HG02759 (cell line): ENCODE measurements around the gene C7orf57.
"Not testable (repeated sequence)": the region's sequence is repeated elsewhere in the genome, so short reads cannot be mapped to it uniquely, and the experiment has no call there.

ENCODE experiments used
- ATAC-seq: cut with Tn5 transposase; IDR thresholded peaks from one replicate; pipeline ENCODE4 v1.9.1; 2021; ENCODE audit warnings: mild to moderate bottlenecking, moderate library complexity; ENCODE audit not compliant: unreplicated experiment

The C7orf57 gene

GRCh38 chr7:48035301-48035966 lies at the start of gene C7orf57:
Gene C7orf57, plus strand, starts transcription at chr7:48035543. Its CDS starts 766 bp downstream, at chr7:48036309.
- ATAC-seq, result peak; percentile 100

GRCh38 chr7:47988496-47989386 lies 46.6 kb upstream of the C7orf57 start:
- no peak for ATAC-seq

GRCh38 chr7:47989607-47990400 lies 45.5 kb upstream of the C7orf57 start:
- ATAC-seq, result not testable (repeated sequence)

- no peak for ATAC-seq
Observed at GRCh38 chr7:47990592-47990991, 44.8 kb upstream of the C7orf57 start.

GRCh38 chr7:47991270-47991669 lies 44.1 kb upstream of the C7orf57 start:
- ATAC-seq, result no peak

GRCh38 chr7:47991741-47992311 lies 43.5 kb upstream of the C7orf57 start:
- peak; percentile 99 for ATAC-seq

- ATAC-seq, result no peak
Observed at GRCh38 chr7:47992446-47992845, 42.9 kb upstream of the C7orf57 start.

GRCh38 chr7:47999413-47999812 lies 35.9 kb upstream of the C7orf57 start:
- no peak for ATAC-seq

GRCh38 chr7:48000164-48000563 lies 35.2 kb upstream of the C7orf57 start:
- not testable (repeated sequence) for ATAC-seq

GRCh38 chr7:48004032-48004431 lies 31.3 kb upstream of the C7orf57 start:
- no peak for ATAC-seq

- ATAC-seq, result peak; percentile 66
Observed at GRCh38 chr7:48004638-48005037, 30.7 kb upstream of the C7orf57 start.

- ATAC-seq, result no peak
Observed at GRCh38 chr7:48006866-48007265, 28.5 kb upstream of the C7orf57 start.

GRCh38 chr7:48009257-48009656 lies 26.1 kb upstream of the C7orf57 start:
- no peak for ATAC-seq

- ATAC-seq, result no peak
Observed at GRCh38 chr7:48009954-48010353, 25.4 kb upstream of the C7orf57 start.

- ATAC-seq, result no peak
Observed at GRCh38 chr7:48011323-48011722, 24.0 kb upstream of the C7orf57 start.

- no peak for ATAC-seq
Observed at GRCh38 chr7:48011951-48012350, 23.4 kb upstream of the C7orf57 start.

GRCh38 chr7:48016641-48017040 lies 18.7 kb upstream of the C7orf57 start:
- ATAC-seq, result no peak

GRCh38 chr7:48017674-48018073 lies 17.7 kb upstream of the C7orf57 start:
- no peak for ATAC-seq

GRCh38 chr7:48025624-48026023 lies 9.7 kb upstream of the C7orf57 start:
- no peak for ATAC-seq

- ATAC-seq, result no peak
Observed at GRCh38 chr7:48028938-48029337, 6.4 kb upstream of the C7orf57 start, which contains the start of gene SUN3. Gene SUN3, minus strand, starts transcription at chr7:48029107. Its CDS starts 169 bp downstream, at chr7:48028938.

- no peak for ATAC-seq
Observed at GRCh38 chr7:48031111-48031510, 4.2 kb upstream of the C7orf57 start.
